ENCODE results near the gene BTG1. TPM values are rescaled to one million over a fixed set of nuclear protein-coding genes. Genes with fewer than 3 reads are reported as not detected.
A peak's percentile ranks its signal among the peaks of the same experiment; 100 is the strongest.

The BTG1 gene
- total and polyA plus RNA-seq, 9 of the 15 experiments (the other 6 are each of a cell fraction or from before 2014, with no cell fraction given), result 3.7 to 28.6 (median 7.4) TPM

DNA sequence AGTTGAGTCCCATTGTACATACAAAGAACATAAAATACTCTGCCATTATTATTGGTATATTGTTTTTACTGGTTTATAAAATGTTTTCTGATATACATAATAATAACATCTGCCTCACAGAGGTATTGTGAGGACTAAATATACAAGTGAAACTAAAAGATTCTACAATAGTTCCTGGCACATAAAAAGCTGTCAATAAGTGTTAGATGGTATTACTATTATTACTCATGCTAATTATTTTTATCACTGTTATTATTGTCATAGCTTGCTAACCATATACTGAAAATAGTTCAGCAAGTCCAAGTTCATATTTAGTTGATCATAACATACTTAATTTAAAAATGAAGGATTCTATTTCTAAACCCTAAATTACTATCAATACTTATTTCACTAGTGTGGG lies 34.4 kb downstream of the BTG1 start:
- CTCF ChIA-PET (ENCODE audit: low intra/inter-chr PET ratio), result no interaction called here
- Histone ChIP-seq H2AFZ (ENCODE audit: low read depth, low read length) (peak overlapping the region; percentile 25; the same call in 1 of the 2 replicates), H3K79me2 (ENCODE audit: control insufficient read depth, insufficient read depth, low read length) (peaks cover 2% of the 10 kb centered on the region; the same call in 1 of the 3 replicates), H3K36me3 (ENCODE audit: control insufficient read depth, insufficient read depth, low read length) (no peaks in the 10 kb centered on the region), H3K9me3 (replicated peaks; ENCODE audit: control insufficient read depth, insufficient read depth, low read depth, low read length) (no peaks in the 10 kb centered on the region), H3K4me2 (ENCODE audit: insufficient read depth, low read length) (no peak overlapping the region), H3K27me3 (ENCODE audit: control insufficient read depth in 2 of 2, insufficient read depth in 2 of 2, low read length in 2 of 2) (no peaks in the 10 kb centered on the region), H3K4me3 (no peak overlapping the region), H3K27ac (ENCODE audit: extremely low read depth, low read depth, low read length) (no peak overlapping the region), H4K20me1 (replicated peaks; ENCODE audit: control insufficient read depth, insufficient read depth, low read length) (no peaks in the 10 kb centered on the region), H3K9ac (ENCODE audit: insufficient read depth in 1 of 2, low read depth in 2 of 2, low read length in 2 of 2) (no peak overlapping the region), H3K9me1 (ENCODE audit: control insufficient read depth, insufficient read depth, low read length) (no peaks in the 10 kb centered on the region), H3K4me1 (replicated peaks in 1 of 2; ENCODE audit: control insufficient read depth in 2 of 2, insufficient read depth in 2 of 2, low read length in 2 of 2) (peaks cover 8 to 28% of the 10 kb centered on the region in 2 experiments; a peak in 4 of 5 replicates)
- TF ChIP-seq DNMT1 (IDR thresholded peaks at IDR 0.05) (no peak), ZNF57 (CRISPR knock-in tag; IDR thresholded peaks at IDR 0.05) (no peak), ZNF282 (CRISPR knock-in tag; IDR thresholded peaks at IDR 0.05) (no peak), BDP1 (IDR thresholded peaks at IDR 0.05; ENCODE audit: insufficient read depth, insufficient read length) (no peak), MTA1 (IDR thresholded peaks at IDR 0.05; ENCODE audit: borderline replicate concordance) (no peak)
- TF ChIP-seq, protein P1, sequence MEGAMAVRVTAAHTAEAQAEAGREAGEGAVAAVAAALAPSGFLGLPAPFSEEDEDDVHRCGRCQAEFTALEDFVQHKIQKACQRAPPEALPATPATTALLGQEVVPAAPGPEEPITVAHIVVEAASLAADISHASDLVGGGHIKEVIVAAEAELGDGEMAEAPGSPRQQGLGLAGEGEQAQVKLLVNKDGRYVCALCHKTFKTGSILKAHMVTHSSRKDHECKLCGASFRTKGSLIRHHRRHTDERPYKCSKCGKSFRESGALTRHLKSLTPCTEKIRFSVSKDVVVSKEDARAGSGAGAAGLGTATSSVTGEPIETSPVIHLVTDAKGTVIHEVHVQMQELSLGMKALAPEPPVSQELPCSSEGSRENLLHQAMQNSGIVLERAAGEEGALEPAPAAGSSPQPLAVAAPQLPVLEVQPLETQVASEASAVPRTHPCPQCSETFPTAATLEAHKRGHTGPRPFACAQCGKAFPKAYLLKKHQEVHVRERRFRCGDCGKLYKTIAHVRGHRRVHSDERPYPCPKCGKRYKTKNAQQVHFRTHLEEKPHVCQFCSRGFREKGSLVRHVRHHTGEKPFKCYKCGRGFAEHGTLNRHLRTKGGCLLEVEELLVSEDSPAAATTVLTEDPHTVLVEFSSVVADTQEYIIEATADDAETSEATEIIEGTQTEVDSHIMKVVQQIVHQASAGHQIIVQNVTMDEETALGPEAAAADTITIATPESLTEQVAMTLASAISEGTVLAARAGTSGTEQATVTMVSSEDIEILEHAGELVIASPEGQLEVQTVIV (CRISPR knock-in tag; IDR thresholded peaks at IDR 0.05; ENCODE audit: borderline replicate concordance), result no peak
- no peak for DNase-seq (ENCODE audit: extremely low read depth in 1 of 4, low spot score in 3 of 4)
- intact Hi-C loops (cut with micrococcal nuclease), result no loop called here
- ATAC-seq, result no peak
- in situ Hi-C loops (cut with MboI), result no loop called here
- BruUV-seq (replicated peaks), result no TSS peak
- POLR2A ChIA-PET, result interaction anchor here (1.7 kb wide), 1 partner anchor 34 kb away, joined by 10 read pairs; the partner anchor contains the start of gene BTG1
- no peak for FAIRE-seq

Data from K562 (cell line).